ENCODE results near the gene CMTR1.

CMTR1 gene

GRCh38 chr6:37514321-37514771 is 81.3 kb downstream of the CMTR1 start:
- no peak for DNase-seq

GRCh38 chr6:37514837-37515236 is 81.8 kb downstream of the CMTR1 start:
- no peak for DNase-seq

GRCh38 chr6:37515712-37516075 is 82.7 kb downstream of the CMTR1 start:
- DNase-seq, result no peak

GRCh38 chr6:37516076-37516919 is 83.3 kb downstream of the CMTR1 start:
- peak; percentile 62 for DNase-seq

- DNase-seq, result no peak
Measured at GRCh38 chr6:37516920-37517405, 83.9 kb downstream of the CMTR1 start.

- no peak for DNase-seq
Measured at GRCh38 chr6:37517411-37517812, 84.4 kb downstream of the CMTR1 start.

GRCh38 chr6:37518116-37518515 is 85.1 kb downstream of the CMTR1 start:
- DNase-seq, result no peak

GRCh38 chr6:37519461-37519860 is 86.4 kb downstream of the CMTR1 start:
- no peak for DNase-seq

- no peak for DNase-seq
Measured at GRCh38 chr6:37520926-37521325, 87.9 kb downstream of the CMTR1 start.

- DNase-seq, result no peak
Measured at GRCh38 chr6:37521674-37522073, 88.7 kb downstream of the CMTR1 start.

- no peak for DNase-seq
Measured at GRCh38 chr6:37522836-37523235, 89.8 kb downstream of the CMTR1 start.

- DNase-seq, result no peak
Measured at GRCh38 chr6:37523412-37523811, 90.4 kb downstream of the CMTR1 start.

- no peak for DNase-seq
Measured at GRCh38 chr6:37524025-37524969, 91.3 kb downstream of the CMTR1 start.

GRCh38 chr6:37524970-37525318 is 91.9 kb downstream of the CMTR1 start:
- DNase-seq, result no peak

GRCh38 chr6:37525460-37526357 is 92.7 kb downstream of the CMTR1 start:
- no peak for DNase-seq

- no peak for DNase-seq
Measured at GRCh38 chr6:37528541-37528940, 95.5 kb downstream of the CMTR1 start.

- DNase-seq, result no peak
Measured at GRCh38 chr6:37530297-37530696, 97.3 kb downstream of the CMTR1 start.

GRCh38 chr6:37531026-37531425 is 98.0 kb downstream of the CMTR1 start:
- no peak for DNase-seq

Data from NCI-H510A (cell line).